NCI-H526 (cell line): ENCODE measurements around the gene CAP2.

Experiments used
- DNase-seq, 2 experiments: peaks; one replicate each; lab custom pipeline; 2025; lab: John Stamatoyannopoulos, UW

The CAP2 gene

DNA sequence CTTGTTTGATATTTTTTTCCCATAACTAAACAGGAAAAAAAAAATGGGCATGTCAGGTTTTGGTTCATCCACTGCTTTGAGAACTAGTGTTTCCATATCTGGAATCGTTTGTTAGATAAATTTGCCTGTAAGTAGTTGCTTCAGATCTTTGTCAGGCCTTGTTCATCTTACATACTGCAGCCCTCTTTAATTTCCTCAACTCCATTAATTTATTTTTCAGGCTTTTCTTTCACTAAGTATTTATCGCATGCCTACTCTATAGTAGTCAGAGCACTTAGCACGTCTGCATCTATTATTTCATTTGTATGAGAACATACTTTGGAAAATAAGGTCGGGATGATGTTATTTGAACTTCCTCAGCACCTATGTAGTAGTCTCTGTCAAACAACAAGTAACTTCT lies 80.9 kb downstream of the CAP2 start:
- DNase-seq = no peak

DNA sequence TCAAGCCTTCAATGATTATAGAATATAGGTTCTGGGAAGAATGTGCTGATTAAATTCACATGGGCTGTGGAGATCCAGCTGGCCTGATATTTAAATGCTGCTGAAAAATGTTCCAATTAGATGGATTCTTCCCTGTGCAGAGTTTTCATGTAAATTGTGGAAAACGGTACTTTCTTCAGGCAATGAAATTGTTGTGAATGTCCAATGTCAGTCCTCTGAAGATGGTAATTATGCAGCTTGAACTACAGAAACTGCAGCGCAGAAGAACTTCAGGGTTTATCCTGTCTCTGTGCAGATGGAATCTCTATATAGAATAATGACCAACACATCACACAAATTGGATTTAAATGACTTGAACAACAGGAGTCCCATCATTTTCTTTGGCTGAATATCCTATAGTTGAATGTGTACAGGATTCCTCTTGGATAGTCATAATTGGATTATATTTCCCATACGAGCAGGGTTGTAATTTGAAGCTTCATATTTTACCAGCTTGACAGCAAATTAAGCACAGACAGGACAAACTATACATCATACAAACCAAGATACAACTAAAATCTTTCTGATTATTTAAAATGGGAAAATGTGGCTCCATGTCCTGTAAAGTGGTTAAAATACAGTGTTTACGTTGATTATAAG lies 82.3 kb downstream of the CAP2 start:
- no peak for DNase-seq

DNA sequence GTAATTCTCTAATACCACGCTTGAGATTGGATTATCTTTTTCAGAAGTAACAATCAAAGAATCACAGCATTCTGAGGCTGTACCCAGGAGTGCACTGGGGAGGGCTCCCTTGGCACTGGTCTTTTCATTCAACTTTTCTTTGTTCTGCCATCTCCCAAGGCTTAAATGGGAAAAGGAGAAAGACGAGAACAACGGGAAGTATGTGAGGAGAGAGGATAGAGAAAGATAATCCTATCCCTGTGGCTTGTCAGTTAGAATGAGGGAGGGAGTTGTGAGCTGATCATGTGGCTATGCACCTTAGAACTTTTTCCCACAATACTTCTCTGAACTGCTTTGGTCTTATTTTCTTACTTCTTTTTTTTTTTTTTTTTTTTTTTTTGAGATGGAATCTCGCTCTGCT lies 83.1 kb downstream of the CAP2 start:
- DNase-seq = no peak

DNA sequence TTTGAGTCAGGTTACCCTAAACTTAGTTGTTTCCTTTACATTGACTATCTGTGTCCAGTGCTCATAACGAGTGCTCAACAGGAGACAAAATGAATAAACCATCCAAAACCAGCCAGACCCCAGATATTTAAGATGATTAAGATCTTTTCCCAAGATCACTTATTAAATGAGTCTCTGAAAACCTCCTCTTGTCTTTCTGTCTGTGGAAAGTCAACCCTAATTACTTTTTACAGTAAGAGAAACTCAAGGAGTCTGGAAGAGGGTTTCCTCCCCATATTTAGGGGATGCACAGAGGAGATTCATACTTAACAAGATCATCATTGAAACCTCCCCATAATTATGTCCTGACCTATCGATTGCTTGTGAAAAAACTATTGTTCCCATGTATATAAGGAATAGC lies 84.0 kb downstream of the CAP2 start:
- DNase-seq = no peak

DNA sequence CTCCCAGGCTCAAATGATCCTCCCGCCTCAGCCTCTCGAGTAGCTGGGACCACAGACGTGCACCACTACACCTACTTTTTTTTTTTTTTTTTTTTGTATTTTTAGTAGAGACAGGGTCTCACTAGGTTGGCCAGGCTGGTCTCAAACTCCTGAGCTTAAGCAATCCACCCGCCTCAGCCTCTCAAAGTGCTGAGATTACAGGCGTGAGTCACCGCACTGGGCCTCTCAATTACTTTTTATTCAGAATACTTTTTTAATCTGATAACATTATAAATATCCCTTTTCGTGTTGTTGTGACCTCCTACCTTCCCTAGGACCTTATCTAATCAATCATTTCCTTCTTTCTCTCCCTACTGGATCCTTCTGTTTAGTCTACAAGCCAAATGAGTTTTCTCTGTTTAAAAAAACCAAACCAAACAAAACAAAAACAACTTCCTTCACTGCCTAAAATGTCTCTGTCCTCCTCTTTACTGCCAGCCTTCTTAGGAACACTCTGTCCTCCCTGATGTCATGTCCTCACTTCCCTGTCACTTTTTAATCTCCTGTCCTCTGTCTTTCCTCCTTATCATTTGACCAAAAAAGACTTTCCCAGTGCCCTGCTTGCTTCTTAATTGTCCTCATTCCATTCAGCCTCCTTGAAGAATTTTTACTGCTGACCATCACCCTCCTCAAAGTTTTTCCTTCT lies 85.0 kb downstream of the CAP2 start:
- DNase-seq = no peak

DNA sequence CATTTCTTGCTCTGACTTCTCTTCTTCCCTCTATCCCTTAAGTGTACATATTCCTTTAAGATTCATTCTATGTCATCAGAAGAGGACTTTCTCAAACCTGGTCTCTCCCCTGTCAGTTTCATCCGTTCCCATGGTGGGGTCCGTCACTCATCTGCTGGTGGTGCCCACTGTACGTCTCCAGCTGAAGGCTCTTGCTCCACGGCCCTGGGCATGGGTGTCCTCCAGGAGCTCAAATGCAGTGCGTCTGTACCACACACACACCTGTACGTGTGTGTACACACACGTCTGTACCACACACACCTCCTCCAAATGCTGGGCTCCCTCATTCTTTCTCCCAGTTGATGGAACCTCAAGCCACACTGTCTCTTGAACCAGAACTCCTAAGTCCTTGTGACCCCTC lies 85.6 kb downstream of the CAP2 start:
- no peak for DNase-seq

DNA sequence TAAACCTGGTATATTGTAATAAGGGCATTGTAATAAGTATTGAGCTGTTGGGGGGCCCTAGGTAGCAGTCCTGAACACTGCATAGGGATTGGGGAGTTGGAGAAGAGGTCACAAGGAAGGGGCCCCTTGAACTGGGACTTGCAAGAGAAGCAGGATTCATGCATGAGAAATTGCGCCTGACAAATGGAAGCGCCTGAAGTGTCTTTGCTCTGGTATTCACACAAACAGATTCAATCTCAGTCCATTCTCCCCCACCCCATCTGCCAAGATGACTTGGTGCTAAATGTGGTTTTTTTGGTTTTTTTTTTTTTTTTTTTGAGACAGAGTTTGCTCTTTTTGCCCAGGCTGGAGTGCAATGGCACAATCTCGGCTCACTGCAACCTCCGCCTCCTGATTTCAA lies 87.1 kb downstream of the CAP2 start:
- no peak for DNase-seq

DNA sequence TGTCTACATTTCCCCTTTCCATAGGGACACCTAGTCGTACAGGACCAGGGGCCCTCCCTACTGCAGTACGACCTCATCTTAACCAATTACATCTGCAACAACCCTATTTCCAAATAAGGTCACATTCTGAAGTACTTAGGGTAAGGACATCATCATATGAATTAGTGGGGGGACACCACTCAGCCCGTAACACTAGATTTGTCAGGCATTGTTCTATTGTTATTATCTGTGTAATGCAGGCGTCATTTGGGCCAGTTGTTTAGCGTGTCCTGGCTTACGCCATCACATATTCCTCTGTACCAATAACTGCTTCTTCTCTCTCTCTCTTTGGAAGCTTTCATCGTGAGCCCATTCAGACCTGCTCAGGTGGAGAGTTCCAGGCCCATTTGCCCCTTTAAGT lies 89.3 kb downstream of the CAP2 start:
- no peak for DNase-seq

DNA sequence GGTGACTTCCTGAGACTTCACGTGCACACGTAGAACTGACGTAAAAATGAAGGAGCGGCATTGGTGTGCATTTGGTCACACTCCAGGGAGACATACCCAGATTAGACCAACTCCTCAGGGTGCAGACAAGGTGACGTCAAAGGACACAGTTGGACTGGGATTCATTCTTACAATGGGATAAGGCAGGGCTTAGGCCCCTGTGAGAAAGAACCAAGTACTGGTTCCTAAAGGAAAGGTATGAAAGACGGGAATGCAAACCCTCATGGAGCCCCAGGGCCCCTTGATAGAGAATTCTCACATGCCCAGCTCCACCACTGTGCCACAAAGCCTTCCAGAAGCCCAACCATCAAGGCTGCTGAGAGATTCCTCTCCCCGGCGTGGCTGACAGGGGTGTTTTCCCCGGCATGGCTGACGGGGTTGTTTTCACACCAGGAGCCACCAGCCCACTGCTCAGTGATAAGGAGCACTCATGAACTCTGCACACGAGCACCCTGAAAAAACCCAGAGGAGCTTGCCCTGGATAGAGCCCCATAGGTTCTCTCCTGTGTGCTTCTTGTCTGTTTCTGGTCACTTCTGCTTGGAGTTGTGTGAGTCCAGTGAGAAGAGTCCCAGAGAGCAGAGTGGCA lies 90.1 kb downstream of the CAP2 start:
- no peak for DNase-seq

DNA sequence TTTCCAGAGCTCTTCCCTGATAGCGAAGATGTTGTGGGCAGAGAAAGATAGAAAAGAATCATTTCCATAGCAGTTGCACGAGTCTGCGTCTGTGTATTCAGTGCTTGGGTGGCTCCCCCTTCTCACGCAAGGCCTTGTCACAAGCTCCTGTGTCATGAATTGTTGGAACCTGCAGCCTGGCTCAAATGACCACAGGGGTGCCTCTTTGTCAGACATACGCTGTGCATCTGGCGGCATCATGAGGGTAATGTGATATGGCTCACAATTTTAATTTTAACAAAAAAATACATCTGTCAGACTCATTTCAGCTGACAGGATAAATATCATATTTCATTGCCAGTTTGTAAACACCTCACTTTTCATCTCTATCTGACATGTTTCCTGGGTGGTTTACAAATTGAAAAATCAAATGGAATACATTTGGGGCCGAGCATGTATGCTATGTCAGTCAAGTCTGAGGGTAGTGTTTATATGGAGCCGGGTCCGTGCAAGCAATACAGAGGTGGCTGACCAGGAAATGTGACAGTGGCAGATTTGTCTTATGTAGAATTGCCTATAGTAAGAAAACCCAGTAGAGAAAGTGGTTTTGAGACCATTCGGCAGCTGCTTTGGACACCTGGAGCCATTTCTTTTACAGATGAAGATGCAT lies 90.9 kb downstream of the CAP2 start:
- peak; percentile 70 to 82 for DNase-seq

DNA sequence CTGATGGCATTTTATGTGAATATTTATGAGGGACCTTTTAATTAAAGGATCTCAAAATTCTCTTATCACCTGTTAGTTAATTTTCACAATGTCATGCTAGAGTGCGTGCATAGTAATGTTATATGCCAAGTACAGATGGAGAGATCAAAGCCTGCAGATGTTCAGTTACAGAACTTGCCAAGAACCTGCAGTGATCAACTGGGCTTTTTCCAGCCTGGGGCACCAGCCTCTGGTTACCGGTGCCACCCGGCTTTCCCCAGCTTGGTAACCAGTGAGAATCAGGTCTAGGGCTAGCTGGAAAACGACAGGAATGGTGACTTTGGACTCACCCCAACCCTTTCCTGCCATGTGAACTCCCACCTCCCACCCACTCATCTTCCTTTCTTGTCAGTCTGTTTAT lies 91.8 kb downstream of the CAP2 start:
- DNase-seq = no peak

DNA sequence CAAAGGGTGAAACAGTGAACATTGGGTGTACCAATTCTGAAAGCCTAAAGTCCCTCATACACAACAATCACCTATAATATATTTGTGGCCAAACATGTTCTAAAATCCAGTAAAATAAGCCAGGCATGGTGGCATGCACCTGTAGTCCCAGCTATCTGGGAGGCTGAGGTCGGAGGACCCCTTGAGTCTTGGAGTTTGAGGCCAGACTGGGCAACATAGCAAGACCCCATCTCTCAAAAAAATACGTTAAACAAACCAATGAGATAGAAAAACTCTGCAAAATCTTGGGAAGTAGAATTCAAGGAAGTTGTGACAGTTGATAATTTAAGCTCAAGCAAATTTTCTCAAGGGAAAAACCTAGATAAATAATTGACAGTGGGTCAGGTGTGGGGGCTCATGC lies 92.6 kb downstream of the CAP2 start:
- DNase-seq = no peak

DNA sequence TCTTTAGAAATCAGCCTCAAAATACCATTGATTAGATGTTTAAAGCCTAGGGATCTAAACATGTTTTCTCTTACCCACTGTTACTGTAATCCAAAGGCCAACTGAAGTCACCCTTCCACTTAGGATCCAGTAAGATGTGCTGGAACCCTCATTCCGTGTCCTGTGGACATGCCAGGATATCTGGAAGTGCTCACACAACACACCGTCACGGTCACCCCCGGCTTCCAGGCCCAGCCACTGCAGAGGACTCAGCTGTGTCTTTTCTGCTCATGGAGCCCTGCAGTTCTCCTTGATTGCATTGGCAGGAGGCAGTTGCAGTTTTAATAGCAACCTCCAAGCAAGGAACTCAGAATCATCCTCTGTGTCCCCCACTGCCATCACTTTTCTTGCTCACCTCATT lies 93.3 kb downstream of the CAP2 start:
- DNase-seq = no peak

DNA sequence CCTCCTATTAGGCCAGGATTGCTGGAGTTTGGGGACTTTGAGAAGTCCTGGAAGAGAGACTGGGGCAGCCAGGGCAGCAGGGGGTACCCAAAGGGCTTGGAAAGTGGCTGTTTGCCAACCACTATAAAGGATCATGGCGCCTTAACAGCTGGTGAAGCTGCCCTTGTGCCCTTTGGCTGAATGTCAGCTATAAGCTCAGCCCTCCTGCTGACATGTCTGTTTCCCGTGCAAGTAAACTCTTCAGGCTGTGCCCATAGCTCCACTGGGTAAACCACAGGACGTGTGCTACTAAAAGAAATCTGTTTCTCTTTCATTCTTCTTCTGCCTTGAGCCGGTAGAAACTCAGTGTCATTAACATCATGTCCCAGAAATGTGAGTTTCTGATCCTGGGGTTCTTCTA lies 97.3 kb downstream of the CAP2 start:
- DNase-seq = no peak

DNA sequence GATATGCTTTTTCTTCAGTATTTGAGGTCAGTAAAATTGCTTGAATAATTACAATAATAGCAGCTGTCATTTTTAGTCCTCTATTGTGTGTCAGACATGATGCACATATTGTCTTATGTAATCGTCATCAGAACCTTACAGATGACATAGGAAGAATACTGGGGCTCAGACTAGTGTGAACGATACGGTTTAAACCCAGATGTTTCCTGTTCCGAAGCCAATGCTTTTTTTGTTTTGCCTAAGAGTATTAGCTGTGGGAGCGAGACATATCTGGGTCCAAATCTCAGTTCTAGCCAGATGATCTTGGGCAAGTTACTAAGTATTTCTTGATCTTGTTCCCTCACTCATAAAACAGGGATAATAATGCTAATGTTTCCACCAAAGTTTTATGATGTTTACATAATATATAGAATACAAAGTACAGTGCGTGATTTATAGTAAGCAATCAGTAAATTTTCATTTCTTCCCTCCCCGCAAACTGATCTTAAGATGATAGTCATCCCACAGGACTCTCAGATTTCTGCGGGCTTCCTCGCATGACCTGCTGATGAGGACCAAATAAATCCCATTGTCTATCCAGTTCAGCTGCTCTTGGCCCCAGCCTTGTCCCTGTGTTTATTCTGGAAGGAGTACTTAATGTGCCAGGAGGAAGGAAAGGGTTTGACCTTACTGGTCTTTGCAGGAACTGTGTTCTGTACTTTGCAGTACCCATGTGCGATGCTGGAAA lies 98.2 kb downstream of the CAP2 start:
- DNase-seq = no peak

DNA sequence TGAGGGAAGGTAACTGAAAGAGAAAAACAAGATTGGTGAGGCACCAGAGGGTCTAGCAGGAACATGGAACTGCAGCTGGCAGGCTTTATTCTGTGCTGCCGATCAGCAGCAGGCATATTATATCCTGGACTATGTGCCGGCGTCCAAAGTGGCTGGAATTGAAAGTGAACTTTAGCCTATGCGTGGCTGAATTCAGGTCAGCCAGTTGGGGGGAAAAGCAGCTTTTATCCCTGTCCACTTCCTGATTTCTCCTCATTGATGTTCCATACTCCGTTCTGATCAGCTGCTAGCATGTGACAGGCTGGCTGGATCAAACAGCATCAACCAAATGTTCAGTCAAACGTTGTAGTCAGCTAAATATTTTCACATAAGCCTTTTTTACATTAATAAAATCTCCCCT lies 99.0 kb downstream of the CAP2 start:
- no peak for DNase-seq

DNA sequence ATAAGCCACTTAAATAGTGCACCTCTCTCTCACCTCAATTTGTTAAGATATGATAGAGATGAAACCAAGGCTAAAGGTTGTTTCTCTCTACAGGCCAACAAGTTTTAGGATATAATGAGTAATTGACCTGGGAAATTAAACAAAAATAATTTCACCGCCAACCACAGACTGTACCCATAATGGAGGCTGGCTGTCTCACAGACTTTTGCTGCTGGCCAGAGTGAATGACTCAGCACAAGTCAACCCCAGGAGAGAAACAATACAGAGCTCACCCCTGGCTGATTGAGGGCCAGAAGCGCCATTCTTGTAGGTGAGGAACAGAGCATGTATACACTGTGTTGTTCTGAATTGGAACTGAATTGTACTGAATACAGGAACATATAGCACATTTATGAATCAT lies 99.9 kb downstream of the CAP2 start:
- DNase-seq = no peak

DNA sequence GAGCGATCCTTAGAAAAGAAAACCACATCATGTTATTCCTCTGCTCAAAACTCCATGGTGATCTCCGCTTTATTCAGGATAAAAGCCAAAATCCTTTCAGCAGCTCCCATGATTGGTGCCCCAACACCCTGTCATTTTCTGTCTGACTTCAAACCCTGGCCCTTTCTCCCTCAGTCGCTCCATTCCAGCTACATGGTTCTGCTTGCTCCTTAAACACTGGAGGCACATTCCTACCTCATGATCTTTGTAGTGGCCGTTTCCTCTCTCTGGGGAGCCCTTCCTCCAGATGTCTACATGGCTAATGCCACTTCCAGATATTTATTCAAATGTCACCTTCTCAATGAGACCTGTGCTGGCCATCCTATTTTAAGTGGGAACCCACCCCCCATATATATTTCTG lies 100.8 kb downstream of the CAP2 start:
- DNase-seq = no peak

DNA sequence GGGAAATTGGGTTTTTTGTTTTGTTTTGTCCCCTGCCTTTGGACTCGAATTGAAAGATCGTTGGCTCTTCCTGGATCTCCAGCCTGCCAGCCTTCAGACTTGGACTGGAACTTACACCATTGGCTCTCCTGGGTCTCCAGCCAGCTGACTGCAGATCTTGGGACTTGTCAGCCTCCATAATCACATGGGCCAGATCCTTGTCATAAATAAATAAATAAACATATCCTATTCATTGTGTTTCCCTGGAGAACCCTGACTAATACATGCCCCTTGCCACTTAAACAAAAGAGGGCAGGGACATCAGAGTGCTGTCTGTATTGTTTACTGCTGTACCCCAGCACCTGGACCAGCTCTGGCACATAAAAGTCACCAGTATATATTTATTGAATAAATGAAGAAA lies 101.5 kb downstream of the CAP2 start:
- DNase-seq = no peak

DNA sequence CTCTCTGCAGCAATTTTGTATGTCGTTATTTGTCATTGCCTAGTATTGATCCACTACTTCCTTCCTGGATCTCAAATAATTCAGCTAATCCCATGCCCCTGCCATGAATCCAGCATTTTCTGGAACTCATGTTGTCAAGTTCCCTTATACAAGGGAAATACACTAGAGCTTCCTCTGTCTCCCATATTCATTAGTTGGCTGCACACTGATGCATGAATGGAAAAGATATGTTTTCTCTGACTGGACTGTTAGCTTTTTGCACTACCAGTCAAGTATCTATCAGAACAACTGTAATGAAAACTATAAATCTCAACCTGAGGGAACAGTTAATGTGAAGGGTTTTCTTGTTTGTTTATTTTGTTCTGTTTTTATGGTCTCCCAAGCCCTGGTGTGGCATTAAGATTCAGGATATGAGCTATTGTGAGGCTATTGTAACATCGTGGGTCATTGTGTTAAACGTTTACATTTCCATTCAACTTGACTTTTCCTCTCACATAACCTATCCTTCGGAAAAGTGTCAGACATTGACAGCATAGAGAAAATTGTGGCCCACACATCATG lies 104.2 kb downstream of the CAP2 start:
- DNase-seq = no peak

DNA sequence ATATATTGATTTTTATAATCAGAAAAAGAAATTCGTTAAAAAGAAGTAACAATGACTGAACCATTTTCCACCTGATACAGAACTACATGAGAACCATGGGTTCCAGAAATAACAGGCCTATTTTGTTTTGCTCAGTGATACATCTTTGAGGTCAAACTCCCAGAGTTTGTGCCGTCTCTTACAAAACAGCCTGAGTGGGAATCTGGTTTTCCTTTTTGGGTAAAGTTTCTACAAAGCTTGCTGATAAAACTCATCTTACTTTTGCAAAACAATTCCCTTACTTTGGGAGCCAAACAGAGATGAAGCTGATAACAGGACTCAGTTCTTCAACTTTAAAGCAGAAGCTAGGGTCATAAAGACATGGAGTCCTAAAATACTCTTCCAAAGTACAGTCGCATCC lies 108.0 kb downstream of the CAP2 start:
- no peak for DNase-seq

DNA sequence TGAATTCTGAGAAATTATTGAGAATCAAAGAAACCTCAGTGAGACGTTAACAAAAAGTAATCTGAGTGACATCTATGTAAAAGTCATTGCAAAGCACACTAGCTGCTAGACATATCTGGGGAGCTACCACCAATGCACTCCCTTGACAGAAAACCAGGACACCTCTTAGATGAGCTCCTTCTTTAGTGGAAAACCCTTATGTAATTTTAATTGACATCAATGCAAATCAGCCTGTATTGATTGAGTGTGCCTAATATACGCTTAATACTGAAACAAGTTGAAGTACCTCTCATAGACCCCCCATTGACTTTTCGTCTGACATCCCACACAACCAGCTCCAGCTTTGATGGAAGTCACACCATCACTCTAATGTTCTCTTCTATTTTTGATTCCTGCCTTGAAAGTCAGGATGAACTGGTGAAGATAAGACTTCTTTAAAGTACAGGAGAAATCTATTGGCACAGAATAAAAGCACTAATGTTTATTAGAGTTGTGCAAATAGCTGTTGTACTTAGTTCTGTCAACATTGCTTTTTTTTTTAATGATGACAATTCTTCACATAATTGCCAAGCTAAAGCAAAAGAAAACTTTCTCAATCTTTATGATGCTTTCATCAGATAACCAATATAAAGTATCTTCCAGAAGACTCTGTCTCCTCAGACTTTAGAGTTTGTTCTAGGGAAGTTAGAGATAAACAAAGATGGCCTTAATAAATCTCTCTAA lies 108.7 kb downstream of the CAP2 start:
- no peak for DNase-seq
